Activated T-cell treated with anti-CD3 and anti-CD28 coated beads, Interleukin-2, amount 50 U/mL, for 24 hours (primary cell): ENCODE measurements around the gene UBE2C.
"Not testable (repeated sequence)": the region's sequence is repeated elsewhere in the genome, so short reads cannot be mapped to it uniquely, and the experiment has no call there.

ENCODE experiments used
- DNase-seq: peaks from one replicate; pipeline ENCODE4 v3.0.0-alpha.2; 2020
- H3K27ac Mint-ChIP-seq: 2 replicates; pipeline ENCODE4 v1.8.0; 2020; ENCODE audit warnings: mild to moderate bottlenecking, mixed read lengths
- H3K27me3 Mint-ChIP-seq: 2 replicates; pipeline ENCODE4 v1.8.0; 2020; ENCODE audit warnings: mixed read lengths
- H3K36me3 Mint-ChIP-seq: 2 replicates; pipeline ENCODE4 v1.8.0; 2020; ENCODE audit warnings: low read depth, mixed read lengths
- H3K4me1 Mint-ChIP-seq: 2 replicates; pipeline ENCODE4 v1.8.0; 2020; ENCODE audit warnings: low read depth, mixed read lengths
- H3K4me3 Mint-ChIP-seq: 2 replicates; pipeline ENCODE4 v1.8.0; 2020; ENCODE audit warnings: mild to moderate bottlenecking, moderate library complexity, mixed read lengths
- H3K9me3 Mint-ChIP-seq: 2 replicates; pipeline ENCODE4 v1.8.0; 2020; ENCODE audit warnings: mixed read lengths

UBE2C gene

DNA sequence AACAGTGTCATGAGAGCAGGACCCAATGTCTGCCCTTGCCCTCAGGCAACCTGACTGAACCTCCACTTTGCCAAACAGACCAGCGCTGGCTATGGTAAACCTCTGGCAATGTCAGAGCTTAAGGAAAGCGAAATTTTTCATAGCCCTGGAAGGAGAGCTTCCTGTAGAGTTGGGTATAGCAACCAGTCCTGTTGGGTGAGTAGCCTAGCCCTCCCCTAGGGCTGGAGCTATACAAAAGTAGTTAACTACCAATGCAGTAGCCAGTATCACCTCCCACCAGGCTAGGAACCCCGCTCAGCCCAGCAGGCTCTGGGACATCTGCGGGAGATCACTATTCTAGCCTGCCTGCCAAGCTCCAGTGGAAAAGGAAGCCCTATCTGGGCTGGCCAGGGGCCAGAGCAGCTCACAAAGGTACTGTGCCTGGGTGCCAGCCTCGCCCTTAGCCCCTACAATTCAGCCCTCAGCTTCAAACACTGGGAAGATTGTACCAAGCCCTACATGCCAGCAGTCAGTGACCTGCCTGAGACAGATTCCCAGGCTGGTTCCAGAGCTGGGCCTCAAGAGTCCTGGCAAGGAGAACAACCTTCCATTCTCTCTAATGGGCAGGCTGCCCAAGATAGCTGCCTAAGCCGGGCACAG is 28.7 kb upstream of the UBE2C start:
- H3K36me3 Mint-ChIP-seq = no peaks in the 10 kb centered on the region
- H3K4me3 Mint-ChIP-seq = no peak overlapping the region
- H3K27me3 Mint-ChIP-seq = no peaks in the 10 kb centered on the region
- H3K9me3 Mint-ChIP-seq = no peaks in the 10 kb centered on the region
- peaks cover 13% of the 10 kb centered on the region for H3K4me1 Mint-ChIP-seq
- DNase-seq = no peak
- H3K27ac Mint-ChIP-seq = no peak overlapping the region

DNA sequence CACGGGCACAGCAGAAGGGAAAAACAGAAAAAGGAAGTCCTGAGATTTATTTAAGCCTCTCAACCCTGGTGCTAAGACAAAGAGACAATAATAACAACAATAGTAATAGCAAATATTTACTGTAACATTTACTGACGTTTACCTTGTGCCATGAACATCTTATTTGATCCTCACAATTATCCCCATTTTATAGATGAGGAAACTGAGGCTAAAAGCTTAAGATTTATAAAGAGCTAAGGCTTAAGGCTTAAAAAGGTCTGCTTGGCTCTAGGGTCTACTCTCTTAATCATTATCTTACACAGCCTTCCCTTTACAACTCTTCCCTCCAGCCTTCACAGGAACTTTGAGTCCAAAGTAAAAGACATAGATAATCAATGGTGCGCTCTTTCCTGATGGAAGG is 24.1 kb upstream of the UBE2C start:
- Mint-ChIP-seq H3K9me3 (no peaks in the 10 kb centered on the region), H3K27ac (no peak overlapping the region), H3K4me3 (no peak overlapping the region), H3K36me3 (peaks cover 9% of the 10 kb centered on the region), H3K27me3 (no peaks in the 10 kb centered on the region), H3K4me1 (peaks cover 21% of the 10 kb centered on the region)
- no peak for DNase-seq

DNA sequence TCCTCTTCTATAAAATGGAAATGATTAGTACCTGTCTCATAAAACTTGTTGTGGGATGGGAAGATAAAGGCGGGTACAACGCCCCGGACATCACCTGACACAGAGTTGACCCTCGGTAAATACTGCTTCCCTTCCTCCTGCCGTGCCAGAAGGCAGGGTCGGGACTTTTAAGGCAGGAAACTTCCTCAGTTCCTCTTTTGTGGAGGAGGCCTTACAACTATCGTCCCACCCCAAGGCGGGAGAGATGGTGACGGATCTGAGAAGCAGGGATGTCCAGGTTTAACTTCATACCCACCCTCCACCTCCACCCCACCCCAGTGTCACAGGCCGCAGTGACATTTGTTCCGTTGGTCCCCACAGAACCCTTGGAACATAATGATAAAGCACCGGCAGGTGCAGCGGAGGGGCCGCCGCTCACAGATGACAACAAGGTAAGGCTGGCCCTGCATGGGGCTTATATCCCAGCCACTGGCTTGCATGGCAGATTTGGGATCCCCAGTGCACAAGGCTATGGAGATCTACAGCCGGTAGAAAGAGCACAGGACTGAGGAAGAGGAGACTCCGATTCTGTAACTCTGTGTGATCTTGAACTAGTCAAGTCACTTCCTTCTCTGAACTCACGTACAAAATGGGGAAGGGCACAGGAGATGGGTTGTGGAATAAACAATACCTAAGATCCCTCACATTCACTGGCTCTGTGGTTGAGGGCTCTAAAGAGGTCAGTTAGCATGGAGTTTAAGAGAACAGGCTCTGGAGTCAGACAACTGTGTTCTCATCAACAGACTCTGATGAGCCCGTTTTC is 19.9 kb upstream of the UBE2C start:
- H3K9me3 Mint-ChIP-seq = no peaks in the 10 kb centered on the region
- H3K36me3 Mint-ChIP-seq = peaks cover 46% of the 10 kb centered on the region
- no peak for DNase-seq
- peak overlapping the region; percentile 83 for H3K4me3 Mint-ChIP-seq
- peaks cover 23% of the 10 kb centered on the region for H3K4me1 Mint-ChIP-seq
- peak overlapping the region; percentile 96 for H3K27ac Mint-ChIP-seq
- H3K27me3 Mint-ChIP-seq = no peaks in the 10 kb centered on the region

DNA sequence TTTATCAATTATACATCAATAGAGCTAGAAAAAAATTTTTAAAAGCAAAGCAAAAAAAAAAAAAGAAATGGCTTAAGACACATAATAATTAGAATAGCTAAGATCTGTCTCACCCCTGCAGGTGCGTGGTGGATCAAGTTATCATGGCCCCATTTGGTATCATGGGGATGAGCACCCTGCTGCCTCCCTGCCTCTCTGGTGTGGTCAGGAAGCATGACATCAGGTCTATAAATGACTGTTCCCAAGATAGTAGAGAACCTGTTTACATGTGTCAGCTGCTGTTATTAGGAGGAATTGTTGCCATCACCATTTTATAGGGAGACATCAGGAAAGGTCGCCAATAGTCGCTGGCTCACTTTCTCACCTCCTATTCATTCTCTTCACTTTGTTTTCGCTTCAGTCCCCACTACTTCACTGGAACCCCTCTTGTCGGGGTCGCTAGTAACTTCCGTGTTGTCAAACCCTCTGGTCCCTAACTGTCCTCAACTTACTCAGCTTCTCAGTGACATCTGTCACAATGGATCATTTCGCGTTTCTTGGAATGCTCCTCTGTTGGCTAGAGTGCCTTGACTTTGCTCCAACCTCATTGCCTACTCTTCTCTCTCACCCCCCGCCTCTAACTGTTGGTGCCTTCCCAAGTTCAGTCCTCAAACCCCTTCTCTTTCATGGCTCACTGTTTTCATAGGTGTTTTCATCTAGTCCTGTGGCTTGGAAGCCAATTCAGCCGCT is 15.9 kb upstream of the UBE2C start:
- H3K27me3 Mint-ChIP-seq = no peaks in the 10 kb centered on the region
- DNase-seq = no peak
- H3K9me3 Mint-ChIP-seq = no peaks in the 10 kb centered on the region
- no peak overlapping the region for H3K4me3 Mint-ChIP-seq
- H3K36me3 Mint-ChIP-seq = peaks cover 65% of the 10 kb centered on the region
- H3K27ac Mint-ChIP-seq = no peak overlapping the region
- peaks cover 20% of the 10 kb centered on the region for H3K4me1 Mint-ChIP-seq

DNA sequence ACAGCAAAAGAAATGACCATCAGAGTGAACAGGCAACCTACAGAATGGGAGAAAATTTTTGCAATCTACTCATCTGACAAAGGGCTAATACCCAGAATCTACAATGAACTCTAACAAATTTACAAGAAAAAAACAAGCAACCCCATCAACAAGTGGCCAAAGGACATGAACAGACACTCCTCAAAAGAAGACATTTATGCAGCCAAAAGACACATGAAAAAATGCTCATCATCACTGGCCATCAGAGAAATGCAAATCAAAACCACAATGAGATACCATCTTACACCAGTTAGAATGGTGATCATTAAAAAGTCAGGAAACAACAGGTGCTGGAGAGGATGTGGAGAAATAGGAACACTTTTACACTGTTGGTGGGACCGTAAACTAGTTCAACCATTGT is 14.9 kb upstream of the UBE2C start:
- DNase-seq, H3K4me3 Mint-ChIP-seq, H3K9me3 Mint-ChIP-seq, H3K27me3 Mint-ChIP-seq, H3K27ac Mint-ChIP-seq: not testable (repeated sequence)
- Mint-ChIP-seq H3K36me3 (peaks cover 71% of the 10 kb centered on the region), H3K4me1 (peaks cover 15% of the 10 kb centered on the region)

DNA sequence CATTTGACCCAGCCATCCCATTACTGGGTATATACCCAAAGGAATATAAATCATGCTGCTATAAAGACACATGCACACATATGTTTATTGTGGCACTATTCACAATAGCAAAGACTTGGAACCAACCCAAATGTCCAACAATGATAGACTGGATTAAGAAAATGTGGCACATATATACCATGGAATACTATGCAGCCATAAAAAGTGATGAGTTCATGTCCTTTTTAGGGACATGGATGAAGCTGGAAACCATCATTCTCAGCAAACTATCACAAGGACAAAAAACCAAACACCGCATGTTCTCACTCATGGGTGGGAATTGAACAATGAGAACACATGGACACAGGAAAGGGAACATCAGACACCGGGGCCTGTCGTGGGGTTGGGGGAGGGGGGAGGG is 14.5 kb upstream of the UBE2C start:
- Mint-ChIP-seq H3K36me3 (peaks cover 71% of the 10 kb centered on the region), H3K4me1 (peaks cover 11% of the 10 kb centered on the region)
- H3K27me3 Mint-ChIP-seq, H3K9me3 Mint-ChIP-seq, DNase-seq, H3K4me3 Mint-ChIP-seq, H3K27ac Mint-ChIP-seq: not testable (repeated sequence)

DNA sequence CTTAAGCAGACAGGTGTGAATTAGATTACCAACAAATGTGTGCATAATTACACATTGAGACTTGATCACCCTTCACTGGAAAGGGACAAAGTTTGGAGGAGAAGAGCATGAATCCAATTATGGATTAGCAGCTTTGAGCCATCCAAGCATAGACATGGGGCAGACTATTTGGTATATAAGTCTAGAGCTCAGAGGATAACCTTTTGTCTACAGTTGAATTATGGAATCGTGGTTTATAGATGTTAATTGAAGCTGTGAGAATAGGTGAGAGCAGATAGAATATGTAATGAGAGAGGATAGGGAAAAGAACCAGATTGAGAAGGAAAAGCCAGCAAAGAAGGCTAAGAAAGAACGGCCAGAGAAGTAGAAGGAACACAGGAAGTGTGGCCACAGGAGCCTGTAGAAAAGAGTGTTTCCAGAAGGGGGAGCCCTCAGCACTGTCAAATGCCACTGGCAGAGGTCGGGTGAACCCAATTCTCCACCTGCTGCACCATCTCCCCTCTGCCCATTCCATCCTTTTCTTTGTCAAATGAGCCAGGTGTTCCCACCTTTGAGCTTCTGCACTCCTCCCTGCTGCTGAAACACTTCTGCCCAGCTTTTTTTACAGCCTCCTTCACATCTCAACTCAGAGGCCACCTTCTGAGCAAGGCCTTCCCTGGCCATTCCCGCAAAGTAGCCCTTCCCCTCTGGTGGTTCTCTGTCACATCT is 13.4 kb upstream of the UBE2C start:
- Mint-ChIP-seq H3K4me3 (no peak overlapping the region), H3K4me1 (peaks cover 8% of the 10 kb centered on the region), H3K36me3 (peaks cover 76% of the 10 kb centered on the region), H3K27me3 (no peaks in the 10 kb centered on the region), H3K9me3 (no peaks in the 10 kb centered on the region), H3K27ac (peak overlapping the region; percentile 71)
- DNase-seq = peak; percentile 59

DNA sequence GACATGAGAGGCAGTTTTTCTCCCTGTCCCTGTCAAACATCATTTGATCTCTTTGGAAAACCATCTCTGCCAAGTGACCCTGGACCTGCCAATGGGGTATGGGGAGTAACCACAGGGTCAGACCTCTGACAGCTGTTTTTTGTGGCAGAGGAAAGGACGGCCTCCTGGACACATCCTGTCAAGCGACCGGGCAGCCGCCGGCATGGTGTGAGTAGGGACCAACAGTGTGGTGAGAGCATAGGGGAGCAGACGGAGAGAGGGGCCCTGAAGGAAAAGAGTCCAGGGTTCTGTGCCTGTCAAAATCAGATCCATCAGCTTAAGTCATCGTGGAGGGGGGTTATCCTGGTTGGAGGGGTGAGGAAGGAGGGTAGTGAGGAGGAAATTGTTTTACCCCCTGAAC is 10.6 kb upstream of the UBE2C start:
- H3K36me3 Mint-ChIP-seq = peaks cover 79% of the 10 kb centered on the region
- no peak for DNase-seq
- no peaks in the 10 kb centered on the region for H3K27me3 Mint-ChIP-seq
- no peak overlapping the region for H3K4me3 Mint-ChIP-seq
- no peak overlapping the region for H3K27ac Mint-ChIP-seq
- H3K4me1 Mint-ChIP-seq = peaks cover 8% of the 10 kb centered on the region
- H3K9me3 Mint-ChIP-seq = no peaks in the 10 kb centered on the region

DNA sequence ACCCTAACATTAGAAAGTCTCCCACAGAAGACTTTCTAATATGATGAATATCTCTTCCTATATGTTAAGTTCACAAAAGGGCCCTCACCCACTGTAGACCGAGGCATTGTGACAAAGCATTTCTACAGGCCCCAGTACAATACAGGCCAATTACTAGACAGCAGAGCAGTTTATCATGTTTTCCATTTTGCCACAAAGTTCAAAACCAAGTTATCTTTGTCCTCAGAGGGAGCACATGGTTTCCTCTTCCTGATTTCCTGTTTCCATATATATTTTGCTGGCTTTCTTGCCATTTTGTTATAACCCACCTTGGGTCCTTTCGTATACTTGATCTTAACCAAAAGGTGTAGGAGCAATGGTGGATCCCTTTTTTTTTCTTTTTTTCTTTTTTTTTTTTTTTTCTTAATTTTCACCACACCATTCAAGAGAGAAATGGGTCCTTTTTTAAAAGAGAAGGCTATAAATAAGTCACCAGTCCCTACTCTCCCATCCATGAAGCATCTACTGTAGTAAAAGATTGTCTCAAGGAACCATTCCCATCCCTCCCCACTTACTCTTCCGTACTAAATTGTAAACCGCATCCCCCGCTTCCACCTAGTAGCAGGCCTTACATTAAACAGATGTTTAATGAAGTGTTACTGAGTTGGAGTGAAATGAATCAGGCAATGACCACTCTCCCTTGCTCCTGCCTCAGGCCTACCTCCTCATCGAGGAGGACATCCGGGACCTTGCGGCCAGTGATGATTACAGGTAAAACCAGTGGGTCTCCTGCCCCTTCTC is 2.1 kb upstream of the UBE2C start:
- no peak for DNase-seq
- H3K27ac Mint-ChIP-seq = peak overlapping the region; percentile 54
- H3K4me1 Mint-ChIP-seq = peaks cover 20% of the 10 kb centered on the region
- peaks cover 94% of the 10 kb centered on the region for H3K36me3 Mint-ChIP-seq
- H3K9me3 Mint-ChIP-seq = no peaks in the 10 kb centered on the region
- H3K4me3 Mint-ChIP-seq = no peak overlapping the region
- no peaks in the 10 kb centered on the region for H3K27me3 Mint-ChIP-seq

DNA sequence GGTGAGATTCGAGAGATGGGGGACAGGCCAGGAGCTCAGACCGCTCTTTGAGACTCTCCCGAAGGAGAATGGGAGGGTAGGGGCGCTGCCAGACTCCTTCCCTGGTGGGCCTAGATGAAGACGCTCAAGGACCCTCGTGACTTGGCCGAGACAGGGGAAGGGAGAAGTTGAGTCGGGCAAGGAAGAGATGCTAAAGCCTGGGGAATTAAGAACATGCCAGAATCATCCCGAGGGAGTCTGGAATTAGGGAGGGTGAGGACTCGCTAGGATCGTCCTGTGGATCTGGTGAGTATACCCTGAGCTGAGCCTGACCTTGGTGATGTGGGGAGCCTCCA is 529 bp downstream of the UBE2C start:
- Mint-ChIP-seq H3K9me3 (no peaks in the 10 kb centered on the region), H3K27me3 (no peaks in the 10 kb centered on the region), H3K27ac (peak overlapping the region; percentile 89), H3K4me3 (peak overlapping the region; percentile 97), H3K4me1 (peaks cover 23% of the 10 kb centered on the region), H3K36me3 (peaks cover 92% of the 10 kb centered on the region)
- no peak for DNase-seq

DNA sequence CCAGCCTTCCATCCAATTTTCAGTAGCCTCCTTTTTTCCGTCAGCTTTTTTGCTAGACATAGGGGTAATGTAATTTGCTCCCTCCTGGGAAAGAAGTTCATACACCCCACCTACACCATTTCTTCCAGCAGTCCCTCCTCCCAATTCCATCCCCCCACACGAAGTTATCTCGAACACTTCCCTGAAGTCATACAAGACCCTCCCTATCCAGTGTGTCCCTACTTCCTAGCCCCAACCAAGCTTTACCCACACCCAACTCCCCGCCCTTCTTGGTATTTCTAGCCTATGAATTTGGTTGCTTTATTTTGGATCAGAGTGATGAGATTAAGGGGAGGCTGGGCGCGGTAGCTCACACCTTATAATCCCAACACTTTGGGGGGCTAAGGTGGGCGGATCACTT is 1.0 kb downstream of the UBE2C start:
- H3K27ac Mint-ChIP-seq = peak overlapping the region; percentile 89
- no peaks in the 10 kb centered on the region for H3K9me3 Mint-ChIP-seq
- no peaks in the 10 kb centered on the region for H3K27me3 Mint-ChIP-seq
- peaks cover 23% of the 10 kb centered on the region for H3K4me1 Mint-ChIP-seq
- H3K4me3 Mint-ChIP-seq = peak overlapping the region; percentile 97
- DNase-seq = no peak
- H3K36me3 Mint-ChIP-seq = peaks cover 88% of the 10 kb centered on the region

DNA sequence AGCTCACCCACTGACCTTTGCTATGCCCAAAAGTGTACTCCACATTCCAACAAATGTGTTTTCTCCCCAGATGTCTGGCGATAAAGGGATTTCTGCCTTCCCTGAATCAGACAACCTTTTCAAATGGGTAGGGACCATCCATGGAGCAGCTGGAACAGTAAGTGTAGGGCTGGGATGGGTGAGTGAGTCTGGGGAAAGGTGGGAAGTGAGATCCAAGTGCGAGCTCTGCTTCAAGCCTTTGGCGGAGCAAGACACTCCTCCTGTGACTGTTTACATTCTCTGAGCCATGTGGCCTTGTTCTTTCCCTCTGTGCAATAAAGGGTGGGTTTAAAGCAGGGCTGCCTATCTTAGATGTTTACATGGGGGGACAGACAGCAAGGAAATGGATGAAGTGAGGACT is 1.9 kb downstream of the UBE2C start:
- H3K9me3 Mint-ChIP-seq = no peaks in the 10 kb centered on the region
- peaks cover 80% of the 10 kb centered on the region for H3K36me3 Mint-ChIP-seq
- no peak overlapping the region for H3K27ac Mint-ChIP-seq
- H3K4me3 Mint-ChIP-seq = peak overlapping the region; percentile 3
- DNase-seq = no peak
- H3K27me3 Mint-ChIP-seq = no peaks in the 10 kb centered on the region
- H3K4me1 Mint-ChIP-seq = peaks cover 23% of the 10 kb centered on the region

DNA sequence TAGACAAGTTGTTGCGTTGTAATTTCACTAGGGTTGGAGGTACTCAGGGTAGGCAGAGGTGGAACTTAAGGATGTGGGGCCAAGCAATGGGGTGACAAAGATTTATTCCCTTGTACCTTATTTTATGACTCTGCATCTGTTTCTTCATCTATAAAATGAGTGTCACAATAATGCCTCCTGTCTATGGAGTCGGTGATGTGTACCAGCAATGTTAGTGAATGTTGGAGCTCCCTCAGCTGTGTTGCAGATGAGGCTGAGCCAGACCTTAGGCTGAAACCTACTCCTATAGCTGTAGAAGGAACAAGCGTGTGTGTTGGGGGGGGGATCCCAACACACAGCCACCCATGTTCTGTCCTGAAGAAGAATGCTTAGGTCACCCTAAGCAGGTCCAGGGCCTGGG is 4.5 kb downstream of the UBE2C start:
- no peak overlapping the region for H3K4me3 Mint-ChIP-seq

More for the DNA sequence above, 4.5 kb downstream of the UBE2C start:
- peaks cover 8% of the 10 kb centered on the region for H3K27me3 Mint-ChIP-seq
- H3K27ac Mint-ChIP-seq = no peak overlapping the region
- H3K9me3 Mint-ChIP-seq = no peaks in the 10 kb centered on the region
- peaks cover 54% of the 10 kb centered on the region for H3K36me3 Mint-ChIP-seq
- peaks cover 18% of the 10 kb centered on the region for H3K4me1 Mint-ChIP-seq
- DNase-seq = no peak
